A673 (cell line): ENCODE measurements around the gene NHS.

Experiments
- EZH2 ChIP-seq: fragments of 200-600 bp; sonication (generic); IDR thresholded peaks from 2 replicates; pipeline ENCODE4 v1.6.1; 2017; ENCODE audit warnings: borderline replicate concordance, low read depth, mild to moderate bottlenecking, mixed read lengths, antibody characterized with exemption, low read length; ENCODE audit not compliant: poor library complexity, severe bottlenecking
- TF ChIP-seq, protein P1 (sequence below): fragments of 300-800, 200-600 bp; sonication (generic); conservative IDR thresholded peaks from 2 replicates; pipeline ENCODE4 v1.5.1; 2017; ENCODE audit warnings: low read depth, mild to moderate bottlenecking, antibody characterized with exemption, low read length, moderate library complexity, mixed read lengths

DNA sequence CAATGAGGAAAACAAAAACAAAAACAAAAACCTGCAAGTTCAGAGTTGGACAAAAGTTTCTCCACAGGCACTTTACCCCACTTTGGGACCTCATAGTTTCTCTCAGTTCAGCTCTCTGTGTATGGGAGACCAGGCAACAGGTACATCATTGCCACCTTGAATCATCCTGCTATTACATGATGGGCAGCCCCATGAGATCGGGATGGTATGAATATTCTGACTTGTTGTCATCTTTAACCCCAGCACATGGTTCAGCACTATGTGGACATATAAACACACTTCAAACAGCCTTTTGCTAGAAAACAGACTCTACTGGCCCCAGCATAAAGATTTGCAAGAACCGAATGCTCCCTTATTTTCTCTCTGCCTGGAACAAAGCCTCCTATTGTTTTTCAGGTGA lies 185.4 kb downstream of the NHS start:
- TF ChIP-seq, protein P1, sequence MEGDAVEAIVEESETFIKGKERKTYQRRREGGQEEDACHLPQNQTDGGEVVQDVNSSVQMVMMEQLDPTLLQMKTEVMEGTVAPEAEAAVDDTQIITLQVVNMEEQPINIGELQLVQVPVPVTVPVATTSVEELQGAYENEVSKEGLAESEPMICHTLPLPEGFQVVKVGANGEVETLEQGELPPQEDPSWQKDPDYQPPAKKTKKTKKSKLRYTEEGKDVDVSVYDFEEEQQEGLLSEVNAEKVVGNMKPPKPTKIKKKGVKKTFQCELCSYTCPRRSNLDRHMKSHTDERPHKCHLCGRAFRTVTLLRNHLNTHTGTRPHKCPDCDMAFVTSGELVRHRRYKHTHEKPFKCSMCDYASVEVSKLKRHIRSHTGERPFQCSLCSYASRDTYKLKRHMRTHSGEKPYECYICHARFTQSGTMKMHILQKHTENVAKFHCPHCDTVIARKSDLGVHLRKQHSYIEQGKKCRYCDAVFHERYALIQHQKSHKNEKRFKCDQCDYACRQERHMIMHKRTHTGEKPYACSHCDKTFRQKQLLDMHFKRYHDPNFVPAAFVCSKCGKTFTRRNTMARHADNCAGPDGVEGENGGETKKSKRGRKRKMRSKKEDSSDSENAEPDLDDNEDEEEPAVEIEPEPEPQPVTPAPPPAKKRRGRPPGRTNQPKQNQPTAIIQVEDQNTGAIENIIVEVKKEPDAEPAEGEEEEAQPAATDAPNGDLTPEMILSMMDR: no peak
- no peak for TF ChIP-seq EZH2
